ENCODE measurements around the gene MUTYH.

- TF ChIP-seq POLR2A (IDR thresholded peaks at IDR 0.05), result no peak
- no peak for TF ChIP-seq CTCF (IDR thresholded peaks at IDR 0.05)
- no peak for TF ChIP-seq EP300 (IDR thresholded peaks at IDR 0.05)
Measured at GRCh38 chr1:45379524-45379923, 39.3 kb upstream of the MUTYH start.

All from upper lobe of left lung (tissue), 4 donors.